GM12878 (cell line): ENCODE measurements around the gene FBXO21. TPM values are rescaled to one million over a fixed set of nuclear protein-coding genes. Genes with fewer than 3 reads are reported as not detected.

Experiments used
- ATAC-seq: fragments of 200-7000 bp; cut with Tn5 transposase; 3 replicates; pipeline ENCODE4 v1.9.1; 2020; ENCODE audit warnings: mild to moderate bottlenecking, moderate library complexity
- BruUV-seq: library from RNA; stranded (reverse); fragments of 400-500 nt; replicated peaks from 2 replicates; lab custom pipeline; 2021; lab: Mats Ljungman, UMichigan
- CTCF ChIA-PET: fragments of 300-600 bp; sonication (Branson Sonifier 250); formaldehyde crosslinking; extraction: SDS; loops from one replicate; lab custom pipeline; 2021; ENCODE audit warnings: inconsistent platforms; lab: Yijun Ruan, JAX
- POLR2A ChIA-PET: fragments of 350-600 bp; formaldehyde crosslinking; extraction: SDS; loops from one replicate; lab custom pipeline; 2021; ENCODE audit warnings: inconsistent platforms; lab: Charles Lee
- RAD21 ChIA-PET: fragments of 300-600 bp; sonication (Branson Sonifier 250); formaldehyde crosslinking; loops from one replicate; lab custom pipeline; 2023; ENCODE audit warnings: antibody characterized with exemption; ENCODE audit not compliant: unreplicated experiment; lab: Charles Lee
- SMC1A ChIA-PET: fragments of 300-600 bp; sonication (Branson Sonifier 250); formaldehyde crosslinking; loops from one replicate; lab custom pipeline; 2023; ENCODE audit not compliant: unreplicated experiment, uncharacterized antibody; lab: Charles Lee
- DNase-seq: peaks from one replicate; pipeline ENCODE4 v3.0.0-alpha.2; 2011; ENCODE audit warnings: low read depth, low spot score
- FAIRE-seq: peaks from 3 replicates; lab custom pipeline; 2011; peaks lifted over from hg19 to GRCh38; lab: Jason Lieb, UNC
- H2AFZ ChIP-seq: 2 replicates; pipeline ENCODE4 v1.6.0; 2011; ENCODE audit warnings: low read depth, low read length, control low read depth; ENCODE audit not compliant: control insufficient read depth
- H3K27ac ChIP-seq: 2 replicates; pipeline ENCODE4 v1.5.1; 2011; ENCODE audit warnings: control low read depth; ENCODE audit not compliant: control insufficient read depth, insufficient read depth
- H3K27me3 ChIP-seq, 2 experiments: replicated peaks in 1 of 2; 2 replicates each; pipeline versions ENCODE4 v1.6.0 to v1.6.1; 2011; ENCODE audit warnings: low read length in 1 of 2; ENCODE audit not compliant: control insufficient read depth in 2 of 2, insufficient read depth in 2 of 2
- H3K36me3 ChIP-seq, 2 experiments: 2 replicates each; pipeline ENCODE4 v1.5.1; 2011; ENCODE audit warnings: low read length in 1 of 2; ENCODE audit not compliant: control insufficient read depth in 2 of 2, insufficient read depth in 2 of 2
- H3K4me1 ChIP-seq: 2 replicates; pipeline ENCODE4 v1.6.1; 2011; ENCODE audit warnings: mild to moderate bottlenecking, low read length, moderate library complexity, mixed read lengths; ENCODE audit not compliant: control insufficient read depth, insufficient read depth
- H3K4me2 ChIP-seq: 2 replicates; pipeline ENCODE4 v1.6.0; 2011; ENCODE audit warnings: control low read depth; ENCODE audit not compliant: control insufficient read depth, insufficient read depth
- H3K4me3 ChIP-seq: fragments of 200-600 bp; sonication (generic); 2 replicates; pipeline ENCODE4 v1.5.1; 2016
- H3K79me2 ChIP-seq: 2 replicates; pipeline ENCODE4 v1.6.0; 2011; ENCODE audit warnings: low read length; ENCODE audit not compliant: control insufficient read depth, insufficient read depth
- H3K9ac ChIP-seq: 2 replicates; pipeline ENCODE4 v1.8.0; 2011; ENCODE audit warnings: low read length, control low read depth, mixed read lengths; ENCODE audit not compliant: control insufficient read depth, insufficient read depth
- H3K9me3 ChIP-seq: replicated peaks from 3 replicates; pipeline ENCODE4 v1.5.1; 2011; ENCODE audit warnings: mild to moderate bottlenecking, low read length; ENCODE audit not compliant: control insufficient read depth, insufficient read depth
- H4K20me1 ChIP-seq: 2 replicates; pipeline ENCODE4 v1.6.0; 2011; ENCODE audit not compliant: control insufficient read depth, insufficient read depth
- ASH2L ChIP-seq: fragments of 300-600, 200-600 bp; sonication (generic); IDR thresholded peaks from 2 replicates; pipeline ENCODE4 v1.6.1; 2017; ENCODE audit warnings: low read depth, mild to moderate bottlenecking, borderline replicate concordance
- BMI1 ChIP-seq: fragments of 450-650 bp; IDR thresholded peaks from 2 replicates; pipeline ENCODE4 v1.6.1; 2016; ENCODE audit warnings: mild to moderate bottlenecking, moderate library complexity, borderline replicate concordance
- HDGF ChIP-seq: fragments of 450-650 bp; IDR thresholded peaks from 2 replicates; pipeline ENCODE4 v1.6.1; 2016; ENCODE audit warnings: antibody characterized with exemption
- IKZF2 ChIP-seq, 2 experiments: fragments of 450-650 bp; IDR thresholded peaks; 2 replicates each; pipeline ENCODE4 v1.6.1; 2017; ENCODE audit warnings: mild to moderate bottlenecking in 2 of 2, moderate library complexity in 2 of 2
- NFYB ChIP-seq: IDR thresholded peaks from 2 replicates; pipeline ENCODE4 v1.6.1; 2011; ENCODE audit warnings: low read depth, mild to moderate bottlenecking, low read length, improper control_type of control experiment, moderate library complexity; ENCODE audit not compliant: insufficient read depth
- PRDM15 ChIP-seq: fragments of 450-650 bp; formaldehyde crosslinking; IDR thresholded peaks from 2 replicates; pipeline ENCODE4 v1.4.0; 2020; ENCODE audit warnings: mild to moderate bottlenecking, moderate library complexity
- RELA ChIP-seq: fragments of 450-650 bp; IDR thresholded peaks from 2 replicates; pipeline ENCODE4 v1.8.0; 2014; ENCODE audit warnings: borderline replicate concordance; ENCODE audit not compliant: partially characterized antibody
- REST ChIP-seq: IDR thresholded peaks from 2 replicates; pipeline ENCODE4 v1.6.1; 2012; ENCODE audit warnings: mild to moderate bottlenecking, low read depth, low read length
- RUNX3 ChIP-seq: IDR thresholded peaks from 2 replicates; pipeline ENCODE4 v1.6.1; 2012; ENCODE audit warnings: low read length, inconsistent platforms
- SIX5 ChIP-seq: IDR thresholded peaks from 2 replicates; pipeline ENCODE4 v1.6.1; 2011; ENCODE audit warnings: mild to moderate bottlenecking, low read depth, low read length, moderate library complexity; ENCODE audit not compliant: severe bottlenecking
- TAF1 ChIP-seq: IDR thresholded peaks from 2 replicates; pipeline ENCODE4 v1.6.1; 2011; ENCODE audit warnings: mild to moderate bottlenecking, low read depth, low read length, borderline replicate concordance
- YBX1 ChIP-seq: fragments of 450-650 bp; IDR thresholded peaks from 2 replicates; pipeline ENCODE4 v1.6.1; 2016; ENCODE audit warnings: antibody characterized with exemption
- ZNF24 ChIP-seq: fragments of 450-650 bp; IDR thresholded peaks from 2 replicates; pipeline ENCODE4 v1.6.1; 2017; ENCODE audit warnings: antibody characterized with exemption, mild to moderate bottlenecking
- ZNF622 ChIP-seq: fragments of 450-650 bp; IDR thresholded peaks from 2 replicates; pipeline ENCODE4 v1.6.1; 2017; ENCODE audit warnings: mild to moderate bottlenecking, inconsistent platforms
- ZZZ3 ChIP-seq: IDR thresholded peaks from 2 replicates; pipeline ENCODE4 v1.6.1; 2011; ENCODE audit warnings: low read depth; ENCODE audit not compliant: control insufficient read depth, insufficient read length
- WGBS: methylation state at CpG from one replicate; pipeline ENCODE4 v1.1.6; 2016; ENCODE audit warnings: low lambda C conversion rate; ENCODE audit not compliant: insufficient replicate concordance, insufficient coverage; ENCODE audit errors: missing lambda C conversion rate; 5-methylcytosine and 5-hydroxymethylcytosine counted together
- in situ Hi-C: fragments of 300-500 bp; cut with MboI; formaldehyde crosslinking; loops from 9 replicates; pipeline ENCODE4 v1.14.3; 2018; ENCODE audit warnings: mixed read lengths
- intact Hi-C: fragments of 100-400 bp; cut with micrococcal nuclease; formaldehyde crosslinking; loops from one replicate; pipeline ENCODE4 v1.14.2; 2022; ENCODE audit not compliant: unreplicated experiment
- polyA plus RNA-seq, 11 experiments: library from polyadenylated mRNA; depleted of rRNA in 4 of 11; unstranded in 6 of 11; stranded (reverse) in 5 of 11; fragments of >200 nt; fragmentation: Nextera tagmentation in 4 of 11; fragmentation: Illumina TruSeq in 1 of 11; extraction: Ambion mirVana in 4 of 11; extraction: Trizol in 1 of 11; gene quantifications; 1 replicate in 1 of 11; 2 replicates in 10 of 11; pipeline versions ENCODE4 v1.2.1 to v1.2.3, GENCODE V29; 2011 to 2016; ENCODE audit warnings: inconsistent platforms in 2 of 11, missing spikeins in 2 of 11, low read depth in 1 of 11
- total RNA-seq, 4 experiments: library from RNA; depleted of rRNA in 3 of 4; stranded (reverse); fragments of >200 nt in 3 of 4; fragmentation: Illumina TruSeq in 1 of 4; extraction: Trizol in 1 of 4; gene quantifications; 2 replicates each; pipeline versions ENCODE4 v1.2.1 to v1.2.3, GENCODE V29; 2013 to 2021
- TF ChIP-seq, protein P1 (sequence below): fragments of 450-650 bp; IDR thresholded peaks from 2 replicates; pipeline ENCODE4 v1.6.1; 2018; ENCODE audit warnings: borderline replicate concordance, mild to moderate bottlenecking; ENCODE audit not compliant: partially characterized antibody

FBXO21 gene
- total and polyA plus RNA-seq, 10 of the 15 experiments (the other 5 are each of a cell fraction or from before 2014, with no cell fraction given): 5.5 to 32.6 (median 18.9) TPM

DNA sequence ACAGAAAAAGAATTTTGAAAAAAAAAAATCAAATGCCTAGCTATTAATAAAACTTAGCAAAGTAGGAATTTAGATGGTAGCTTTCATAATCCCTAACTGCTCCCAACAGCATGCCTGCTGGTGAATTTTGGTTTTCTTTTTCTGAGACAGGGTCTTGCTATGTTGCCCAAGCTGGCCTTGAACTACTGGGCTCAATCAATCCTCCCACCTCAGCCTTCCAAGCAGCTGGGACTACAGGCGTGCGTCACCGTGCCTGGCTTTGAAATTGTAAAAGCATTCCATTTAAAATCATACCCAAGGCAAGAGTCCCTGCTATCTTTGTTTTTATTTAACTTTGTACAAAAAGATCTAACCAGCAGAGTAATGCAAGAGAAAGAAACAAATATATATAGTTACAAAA is 20.7 kb downstream of the FBXO21 start:
- no peak overlapping the region for H3K4me2 ChIP-seq
- no peaks in the 10 kb centered on the region for H3K27me3 ChIP-seq
- H3K79me2 ChIP-seq: no peaks in the 10 kb centered on the region
- H3K4me1 ChIP-seq: no peaks in the 10 kb centered on the region
- no peaks in the 10 kb centered on the region for H4K20me1 ChIP-seq
- no peak overlapping the region for H3K4me3 ChIP-seq
- FAIRE-seq (no peak), ATAC-seq (no peak), DNase-seq (no peak)
- SMC1A ChIA-PET: no interaction called here
- intact Hi-C loops (no loop called here), in situ Hi-C loops (no loop called here)
- RAD21 ChIA-PET: no interaction called here
- no peak overlapping the region for H3K9ac ChIP-seq
- 100% methylated on average over 3 of the region's 3 CpGs for WGBS
- CTCF ChIA-PET: no interaction called here
- no peak overlapping the region for H2AFZ ChIP-seq
- POLR2A ChIA-PET: interaction anchor here (0.7 kb wide), 1 partner anchor 330 kb away, joined by 3 read pairs; no protein-coding TSS in a partner anchor
- no TSS peak for BruUV-seq
- no peak overlapping the region for H3K27ac ChIP-seq
- H3K36me3 ChIP-seq: peaks cover 11 to 38% of the 10 kb centered on the region in 2 experiments
- H3K9me3 ChIP-seq: no peaks in the 10 kb centered on the region
- no peak for TF ChIP-seq NFYB
- TF ChIP-seq ASH2L: no peak
- no peak for TF ChIP-seq PRDM15 (CRISPR knock-in tag)
- TF ChIP-seq TAF1: no peak
- no peak for TF ChIP-seq BMI1
- no peak for TF ChIP-seq YBX1
- TF ChIP-seq REST: no peak
- TF ChIP-seq, protein P1, sequence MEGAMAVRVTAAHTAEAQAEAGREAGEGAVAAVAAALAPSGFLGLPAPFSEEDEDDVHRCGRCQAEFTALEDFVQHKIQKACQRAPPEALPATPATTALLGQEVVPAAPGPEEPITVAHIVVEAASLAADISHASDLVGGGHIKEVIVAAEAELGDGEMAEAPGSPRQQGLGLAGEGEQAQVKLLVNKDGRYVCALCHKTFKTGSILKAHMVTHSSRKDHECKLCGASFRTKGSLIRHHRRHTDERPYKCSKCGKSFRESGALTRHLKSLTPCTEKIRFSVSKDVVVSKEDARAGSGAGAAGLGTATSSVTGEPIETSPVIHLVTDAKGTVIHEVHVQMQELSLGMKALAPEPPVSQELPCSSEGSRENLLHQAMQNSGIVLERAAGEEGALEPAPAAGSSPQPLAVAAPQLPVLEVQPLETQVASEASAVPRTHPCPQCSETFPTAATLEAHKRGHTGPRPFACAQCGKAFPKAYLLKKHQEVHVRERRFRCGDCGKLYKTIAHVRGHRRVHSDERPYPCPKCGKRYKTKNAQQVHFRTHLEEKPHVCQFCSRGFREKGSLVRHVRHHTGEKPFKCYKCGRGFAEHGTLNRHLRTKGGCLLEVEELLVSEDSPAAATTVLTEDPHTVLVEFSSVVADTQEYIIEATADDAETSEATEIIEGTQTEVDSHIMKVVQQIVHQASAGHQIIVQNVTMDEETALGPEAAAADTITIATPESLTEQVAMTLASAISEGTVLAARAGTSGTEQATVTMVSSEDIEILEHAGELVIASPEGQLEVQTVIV: no peak
- no peak for TF ChIP-seq ZZZ3
- TF ChIP-seq RUNX3: no peak
- TF ChIP-seq RELA: no peak
- TF ChIP-seq HDGF: no peak
- no peak for TF ChIP-seq ZNF24
- no peak for TF ChIP-seq ZNF622
- no peak for TF ChIP-seq IKZF2 (IDR thresholded peaks at IDR 0.05)
- no peak for TF ChIP-seq SIX5
